T-helper 1 cell treated with Interleukin-12 subunit alpha and Interleukin-12 subunit beta and Interleukin-4 antibody, amounts not matched to agents 30 ng/mL and 1 ng/mL, for 36 hours (primary cell): ENCODE data around the gene TBL3. TPM values are rescaled to one million over a fixed set of nuclear protein-coding genes. Genes with fewer than 3 reads are reported as not detected.

Experiments used
- intact Hi-C: fragments of 100-400 bp; cut with micrococcal nuclease; formaldehyde crosslinking; loops from one replicate; pipeline ENCODE4 v1.15.1; 2024
- total RNA-seq: library from RNA; stranded (reverse); gene quantifications from 2 replicates; pipeline ENCODE4 v1.2.3, GENCODE V29; 2022

Gene TBL3
- 36.2 and 39.6 TPM in 2 replicates for total RNA-seq

DNA sequence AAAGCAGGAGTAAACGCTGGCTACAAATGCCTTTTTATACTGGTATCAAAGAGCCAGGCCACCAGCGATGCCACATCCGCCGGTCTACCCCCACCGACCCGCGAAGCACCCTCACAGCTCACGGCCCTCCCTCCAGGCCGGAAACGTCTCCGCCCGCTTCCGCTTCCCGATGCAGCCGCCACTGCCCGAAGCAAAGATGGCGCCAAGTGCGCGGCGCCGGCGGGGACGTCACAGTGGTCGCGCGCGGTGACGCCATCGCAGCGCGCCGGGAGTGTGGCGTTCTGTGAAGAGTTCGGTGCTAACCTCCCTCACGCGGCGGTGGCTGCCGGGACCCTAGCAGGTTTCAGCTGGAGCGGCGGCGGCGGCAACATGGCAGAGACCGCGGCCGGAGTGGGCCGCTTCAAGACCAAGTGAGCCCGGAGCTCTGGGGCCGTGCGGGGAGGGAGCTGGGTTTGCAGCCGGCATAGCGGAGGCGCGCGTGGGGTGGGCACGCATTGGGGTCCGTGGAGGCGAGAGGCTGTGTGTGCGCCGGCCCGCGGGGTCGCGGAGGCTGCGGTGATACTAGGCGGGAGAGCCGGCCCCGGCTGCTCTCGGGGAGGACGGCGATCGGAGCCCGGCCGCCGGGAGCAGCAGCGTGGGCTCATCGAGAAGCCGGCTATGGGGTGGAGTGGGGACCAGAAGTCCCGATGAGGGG is at the start of gene TBL3:
Gene TBL3, plus strand, starts transcription at position 258 of the 694 bp plus-strand sequence. Its CDS starts 112 bp downstream, at position 370.
- intact Hi-C loops, result loop anchor here (1.0 to 2.0 kb wide), 6 partner anchors 8 to 551 kb away; partner anchors contain the start of genes GFER, MAPK8IP3, MSRB1 and NDUFB10

DNA sequence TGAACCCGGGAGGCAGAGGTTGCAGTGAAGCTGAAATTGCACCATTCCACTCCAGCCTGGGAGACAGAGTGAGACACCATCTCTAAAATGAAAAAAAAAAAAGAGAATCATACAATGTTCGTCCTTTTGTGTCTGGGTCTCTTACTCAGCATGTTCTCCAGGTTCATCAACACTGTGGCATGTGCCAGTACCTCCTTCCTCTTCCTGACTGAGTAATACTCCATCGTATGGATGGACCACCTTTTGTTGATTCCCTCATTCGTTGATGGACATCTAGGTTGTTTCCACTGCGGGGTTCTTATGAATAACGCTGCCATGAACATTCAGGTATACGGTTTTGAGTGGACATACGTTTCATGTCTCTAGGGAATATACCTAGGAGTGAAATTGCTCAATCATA is 49.5 kb upstream of the TBL3 start:
- intact Hi-C loops, result no loop called here

GRCh38 chr16:1923299-1924034 is 48.4 kb upstream of the TBL3 start:
- intact Hi-C loops, result no loop called here

DNA sequence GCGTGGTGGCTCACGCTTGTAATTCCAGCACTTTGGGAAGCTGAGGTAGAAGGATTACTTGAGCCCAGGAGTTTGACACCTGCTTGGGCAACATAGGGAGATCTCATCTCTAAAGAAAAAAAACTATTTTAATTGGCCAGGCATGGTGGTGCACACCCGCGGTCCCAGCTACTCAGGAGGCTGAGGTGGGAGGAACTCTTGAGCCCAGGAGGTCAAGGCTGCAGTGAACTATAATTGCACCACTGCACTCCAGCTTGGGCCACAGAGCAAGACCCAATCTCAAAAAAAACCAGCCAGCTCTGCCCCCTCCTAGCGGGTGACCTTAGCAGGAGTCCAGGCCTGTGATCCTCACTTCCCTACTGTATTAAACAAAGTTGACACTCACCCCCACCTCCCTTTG is 47.8 kb upstream of the TBL3 start:
- intact Hi-C loops, result no loop called here

DNA sequence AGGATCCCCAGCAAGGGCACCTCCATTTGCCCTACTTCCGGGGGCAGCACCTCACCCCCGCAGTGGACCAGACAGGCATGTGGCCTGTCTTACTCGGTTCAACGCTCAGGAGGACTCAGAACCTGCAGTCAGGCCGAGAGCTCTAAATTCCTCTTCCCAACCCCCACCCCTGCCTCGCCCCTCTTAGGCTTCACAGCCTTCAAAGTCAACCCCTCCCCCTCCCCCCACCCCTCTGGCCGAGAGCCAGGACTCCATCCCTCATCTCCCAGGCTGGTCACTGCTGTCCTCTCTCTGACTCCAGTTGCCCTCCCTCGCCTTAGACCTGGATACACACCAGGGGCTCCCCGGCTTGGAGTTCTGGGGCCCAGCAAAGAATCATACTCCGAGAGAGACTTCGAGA is 45.6 kb upstream of the TBL3 start:
- intact Hi-C loops, result loop anchor here (5.0 kb wide), 1 partner anchor 99 kb away; the partner anchor contains the start of genes FAHD1 and HAGH

DNA sequence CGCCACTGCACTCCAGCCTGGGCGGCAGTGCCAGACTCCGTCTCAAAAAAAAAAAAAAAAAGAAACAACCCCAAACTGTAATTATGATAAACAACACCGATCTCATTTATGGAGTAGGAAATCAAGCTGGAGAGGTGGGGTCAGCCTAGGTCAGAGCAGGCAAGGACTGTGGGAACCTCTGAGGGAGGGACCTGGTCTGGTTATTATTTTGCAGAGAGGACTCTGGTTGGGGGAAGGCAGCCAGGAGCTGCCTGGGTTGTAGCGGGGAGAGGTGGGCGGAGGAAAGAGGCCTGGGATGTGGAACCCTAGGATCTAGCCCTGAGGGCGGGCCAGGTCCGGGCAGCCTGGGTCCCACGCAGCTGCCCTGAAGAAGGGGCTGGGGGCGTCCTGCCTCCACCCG is 42.7 kb upstream of the TBL3 start:
- intact Hi-C loops, result loop anchor here (1.0 to 5.0 kb wide), 4 partner anchors 14 to 156 kb away; partner anchors contain the start of genes FAHD1, HAGH, MRPS34 and MSRB1

DNA sequence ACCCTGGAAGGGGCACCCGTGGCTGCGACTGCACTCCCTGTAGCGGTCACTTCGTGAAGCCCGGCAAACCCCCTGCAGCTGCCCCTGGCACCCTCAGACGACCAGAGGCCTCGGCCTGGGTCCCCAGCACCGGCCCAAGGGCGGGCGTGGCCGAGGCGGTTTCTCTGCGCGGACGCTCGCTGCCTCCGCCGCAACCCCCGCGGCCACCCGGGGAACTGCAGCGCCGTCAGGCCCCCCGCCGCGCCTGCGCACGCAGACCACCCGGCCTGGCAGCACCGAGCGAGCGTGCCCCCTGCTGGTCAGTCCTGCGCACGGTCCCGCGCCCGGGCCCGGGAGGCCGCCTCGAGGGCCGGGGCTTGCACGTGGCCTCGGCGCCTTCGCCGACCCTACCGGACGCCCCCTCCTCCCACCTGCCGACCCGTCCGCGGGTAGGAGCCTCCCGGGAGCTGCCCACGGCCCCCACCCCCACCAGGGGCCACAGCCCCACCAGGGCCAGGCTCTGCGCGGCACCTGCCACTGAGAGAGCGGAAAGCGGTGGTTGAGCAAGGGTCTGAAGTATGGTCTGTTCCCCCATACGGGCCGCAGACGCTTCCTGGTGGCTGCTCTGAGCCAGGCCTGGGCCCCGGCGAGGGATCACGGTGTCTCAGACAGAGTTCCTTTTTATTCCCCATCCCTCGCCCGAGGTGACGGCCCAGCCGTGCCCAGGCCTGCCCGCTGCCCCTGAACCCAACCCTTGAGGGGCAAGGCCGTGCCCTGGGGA is 42.1 kb upstream of the TBL3 start:
- intact Hi-C loops, result loop anchor here (1.0 to 5.0 kb wide), 4 partner anchors 13 to 156 kb away; partner anchors contain the start of genes FAHD1, HAGH, MRPS34 and MSRB1

GRCh38 chr16:1930338-1930720 is 41.5 kb upstream of the TBL3 start:
- intact Hi-C loops, result no loop called here

DNA sequence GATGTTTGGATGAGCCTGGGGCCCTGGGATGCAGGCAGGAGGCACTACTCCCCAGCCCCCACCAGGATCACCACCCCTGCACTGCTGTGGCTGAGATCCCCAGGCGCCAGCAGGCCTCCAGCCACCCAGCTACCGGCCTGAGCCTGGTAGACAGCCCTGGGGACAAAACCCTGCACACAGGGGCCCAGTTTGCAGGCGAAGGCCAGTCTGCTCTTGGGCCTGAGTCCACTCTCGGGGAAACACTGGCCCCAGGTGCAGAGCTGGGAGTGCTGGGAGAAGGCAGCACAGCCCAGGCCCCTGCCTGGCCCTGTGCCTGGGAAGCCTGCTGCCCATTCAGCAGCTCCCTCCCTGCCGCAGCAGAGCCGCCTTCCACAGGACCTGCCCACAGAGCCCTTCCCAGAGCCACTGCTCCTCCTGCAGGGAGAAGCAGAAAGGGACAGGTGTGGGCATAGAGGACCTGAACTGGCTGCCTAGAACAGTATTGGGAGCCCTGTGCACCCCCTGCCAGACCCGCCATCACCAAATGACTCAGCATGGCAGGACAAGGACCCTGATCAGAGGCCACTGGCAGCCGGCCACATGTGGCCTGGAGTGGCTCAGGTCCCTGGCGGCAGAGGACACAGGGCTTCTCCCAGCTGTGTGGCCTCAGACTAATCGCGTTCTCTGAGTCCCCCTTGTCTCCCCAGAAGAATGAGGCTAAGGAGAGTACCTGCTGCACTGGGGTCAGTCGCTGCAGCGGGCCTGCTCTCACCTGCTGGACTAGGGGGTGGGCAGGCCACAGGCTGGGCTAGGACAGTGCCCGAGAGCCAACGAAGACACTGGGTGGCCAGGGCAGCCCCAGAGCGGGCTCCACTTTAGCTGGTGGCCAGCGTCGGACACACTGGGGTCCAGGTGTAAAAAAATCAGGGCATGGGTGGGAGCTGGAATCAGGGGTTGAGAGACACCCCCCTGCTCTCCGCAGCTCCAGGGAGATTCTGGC is 39.5 kb upstream of the TBL3 start:
- intact Hi-C loops, result no loop called here

GRCh38 chr16:1933097-1933661 is 38.7 kb upstream of the TBL3 start:
- intact Hi-C loops, result no loop called here

DNA sequence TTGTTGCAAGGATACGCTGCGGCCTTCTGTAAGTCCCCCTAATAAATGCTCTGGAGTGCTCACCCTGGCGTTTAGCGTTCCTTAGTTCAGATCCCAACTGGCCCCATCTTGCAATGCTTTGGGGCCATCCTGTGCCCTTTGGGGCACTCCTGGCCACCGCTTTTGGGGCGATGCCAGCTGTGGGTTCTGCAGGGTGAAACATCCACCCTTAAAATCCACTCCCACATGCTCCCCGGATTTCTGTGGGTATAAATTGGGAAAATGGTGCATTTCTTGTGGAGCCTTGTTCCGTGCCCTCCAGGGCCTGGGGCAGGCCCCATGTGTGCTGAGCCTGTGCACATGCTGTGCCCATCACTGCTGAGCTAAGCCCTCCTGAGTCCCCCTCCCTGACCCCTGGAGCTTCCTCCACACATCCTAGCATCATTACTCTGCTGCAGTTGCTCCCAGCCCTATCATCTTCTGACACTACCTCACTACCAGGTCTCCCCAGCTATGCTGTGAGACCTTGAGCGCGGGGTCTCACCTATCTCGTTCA is 34.8 kb upstream of the TBL3 start:
- intact Hi-C loops, result no loop called here

DNA sequence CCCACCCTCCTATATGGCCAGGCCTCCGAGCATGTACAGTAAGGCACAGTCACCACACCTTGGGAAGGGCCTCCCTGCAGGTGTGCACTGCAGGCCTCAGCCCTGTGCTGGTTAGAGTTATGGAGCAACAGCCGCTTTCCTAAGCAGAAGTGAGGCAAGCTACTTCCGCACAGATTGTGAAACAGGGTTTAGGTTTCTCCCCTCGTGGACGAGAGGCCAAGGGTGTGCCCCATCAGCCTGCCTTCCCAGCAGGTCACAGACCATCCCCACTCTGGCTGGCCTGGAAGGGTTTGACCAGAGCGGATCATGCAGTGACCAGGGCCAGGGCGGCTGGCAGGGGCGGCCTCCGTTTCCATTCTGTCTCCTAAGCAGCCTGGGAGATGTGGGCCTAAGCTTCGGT is 33.5 kb upstream of the TBL3 start:
- intact Hi-C loops, result no loop called here

GRCh38 chr16:1938910-1939309 is 32.9 kb upstream of the TBL3 start:
- intact Hi-C loops, result no loop called here

GRCh38 chr16:1939833-1940232 is 32.0 kb upstream of the TBL3 start:
- intact Hi-C loops, result loop anchor here (5.0 kb wide), 2 partner anchors 78 to 1298 kb away; partner anchors contain the start of gene MCRIP2

- intact Hi-C loops, result loop anchor here (5.0 kb wide), 2 partner anchors 78 to 1298 kb away; partner anchors contain the start of gene MCRIP2
Observed at GRCh38 chr16:1940273-1941161, 31.3 kb upstream of the TBL3 start.

GRCh38 chr16:1941162-1942046 is 30.4 kb upstream of the TBL3 start:
- intact Hi-C loops, result loop anchor here (2.0 to 5.0 kb wide), 3 partner anchors 13 to 1299 kb away; partner anchors contain the start of gene MCRIP2

GRCh38 chr16:1942047-1942809 is 29.6 kb upstream of the TBL3 start:
- intact Hi-C loops, result loop anchor here (2.0 to 5.0 kb wide), 3 partner anchors 13 to 1300 kb away; partner anchors contain the start of gene MCRIP2
